NCI-H526 treated with DMSO at 0.1 percent for 48 hours (cell line): ENCODE data around the gene COL9A3.

Experiments used
- DNase-seq: peaks from one replicate; lab custom pipeline; 2025; lab: John Stamatoyannopoulos, UW

Gene COL9A3

DNA sequence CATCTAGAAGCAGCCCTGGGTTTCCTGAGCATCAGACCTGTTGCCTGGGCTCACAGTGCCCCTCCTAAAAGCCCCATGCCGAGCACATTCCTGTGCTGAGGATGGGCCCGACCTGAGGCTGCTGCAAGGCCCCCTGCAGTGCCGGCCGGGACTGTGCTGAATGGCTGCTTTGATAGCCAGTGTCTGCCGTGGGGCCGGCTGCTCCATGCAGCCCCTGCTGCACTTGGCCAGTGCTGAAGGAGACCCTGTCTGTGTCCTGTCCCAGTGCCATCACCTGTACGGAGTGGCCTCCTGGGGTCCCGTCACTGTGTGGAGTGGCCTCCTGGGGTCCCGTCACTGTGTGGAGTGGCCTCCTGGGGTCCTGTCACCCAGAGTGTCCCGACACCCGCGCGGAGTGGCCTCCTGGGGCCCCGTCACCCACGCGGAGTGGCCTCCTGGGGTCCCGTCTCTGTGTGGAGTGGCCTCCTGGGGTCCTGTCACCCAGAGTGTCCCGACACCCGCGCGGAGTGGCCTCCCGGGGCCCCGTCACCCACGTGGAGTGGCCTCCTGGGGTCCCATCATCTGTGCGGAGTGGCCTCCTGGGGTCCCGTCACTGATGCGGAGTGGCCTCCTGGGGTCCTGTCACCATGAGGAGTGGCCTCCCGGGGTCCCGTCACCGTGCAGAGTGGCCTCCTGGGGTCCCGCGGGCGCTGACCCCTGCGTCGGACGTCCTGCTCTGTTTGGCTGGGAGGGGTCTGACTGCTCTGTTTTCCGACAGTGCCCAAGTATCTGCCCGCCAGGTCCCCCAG is 7.0 kb downstream of the COL9A3 start:
- DNase-seq = no peak

DNA sequence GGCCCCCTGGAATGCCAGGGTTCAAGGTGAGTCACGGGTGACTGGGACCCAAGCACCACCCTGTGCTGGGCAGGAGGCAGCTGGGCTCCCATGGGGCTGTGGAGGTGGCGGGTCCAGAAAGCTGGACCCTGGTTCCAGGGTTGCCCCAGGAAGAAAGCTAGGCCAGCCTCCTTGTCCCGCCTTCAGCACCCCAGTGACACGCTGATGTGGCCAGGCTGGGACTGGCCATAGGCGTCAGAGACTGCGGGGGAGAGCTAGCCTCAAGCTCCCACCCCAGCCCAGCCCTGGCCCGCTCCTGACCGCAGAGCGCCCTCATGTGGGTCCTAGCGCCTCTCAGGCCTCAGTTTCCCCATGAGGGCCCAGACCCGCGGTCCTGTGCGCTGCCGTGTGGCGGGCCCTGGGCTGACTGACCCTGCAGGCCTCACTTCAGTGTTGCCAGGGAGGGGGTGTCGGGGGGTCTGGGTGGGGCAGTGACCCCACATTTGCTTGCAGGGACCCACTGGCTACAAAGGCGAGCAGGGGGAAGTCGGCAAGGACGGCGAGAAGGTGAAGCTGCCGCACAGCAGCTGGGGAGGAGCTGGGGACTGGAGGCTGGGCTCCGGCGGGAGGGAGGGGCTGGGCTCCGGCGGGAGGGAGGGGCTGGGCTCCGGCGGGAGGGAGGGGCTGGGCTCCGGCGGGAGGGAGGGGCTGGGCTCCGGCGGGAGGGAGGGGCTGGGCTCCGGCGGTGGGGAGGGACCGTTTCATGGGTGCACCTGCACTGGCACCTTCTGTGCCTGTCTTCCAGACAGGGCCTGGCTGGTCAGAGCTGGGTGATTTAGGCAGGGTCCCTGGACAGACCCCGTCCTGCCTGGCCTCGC is 7.9 kb downstream of the COL9A3 start:
- DNase-seq = peak; percentile 48

DNA sequence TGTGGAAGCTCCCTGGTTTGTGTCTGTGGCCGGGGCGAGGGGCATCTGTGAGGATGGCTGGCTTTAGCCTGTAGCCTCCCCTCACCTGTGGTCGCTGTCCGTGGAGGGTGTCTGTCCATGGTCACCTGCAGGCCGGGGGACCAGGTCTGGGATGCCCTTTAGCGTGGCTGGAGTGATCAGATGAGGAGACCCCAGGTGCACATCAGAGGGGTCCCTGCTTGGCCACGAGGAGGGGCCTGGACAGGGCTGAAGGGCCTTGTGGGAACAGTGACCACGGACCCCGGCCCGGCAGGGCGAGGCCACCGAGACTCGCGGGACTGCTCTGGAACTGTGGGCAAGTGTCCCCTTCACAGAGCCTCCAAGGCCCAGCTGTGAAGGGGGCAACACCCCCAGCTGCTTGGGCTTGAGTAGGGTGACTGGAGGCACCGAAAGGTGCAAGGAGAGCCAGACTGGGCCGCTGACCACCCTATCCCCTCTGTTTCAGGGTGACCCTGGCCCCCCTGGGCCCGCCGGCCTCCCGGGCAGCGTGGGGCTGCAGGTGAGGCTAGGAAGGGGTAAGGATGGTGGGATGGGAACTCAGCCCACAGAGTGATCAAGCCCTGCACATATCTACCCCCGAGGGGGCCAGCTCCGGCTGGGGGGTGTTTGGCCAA is 8.6 kb downstream of the COL9A3 start:
- no peak for DNase-seq

DNA sequence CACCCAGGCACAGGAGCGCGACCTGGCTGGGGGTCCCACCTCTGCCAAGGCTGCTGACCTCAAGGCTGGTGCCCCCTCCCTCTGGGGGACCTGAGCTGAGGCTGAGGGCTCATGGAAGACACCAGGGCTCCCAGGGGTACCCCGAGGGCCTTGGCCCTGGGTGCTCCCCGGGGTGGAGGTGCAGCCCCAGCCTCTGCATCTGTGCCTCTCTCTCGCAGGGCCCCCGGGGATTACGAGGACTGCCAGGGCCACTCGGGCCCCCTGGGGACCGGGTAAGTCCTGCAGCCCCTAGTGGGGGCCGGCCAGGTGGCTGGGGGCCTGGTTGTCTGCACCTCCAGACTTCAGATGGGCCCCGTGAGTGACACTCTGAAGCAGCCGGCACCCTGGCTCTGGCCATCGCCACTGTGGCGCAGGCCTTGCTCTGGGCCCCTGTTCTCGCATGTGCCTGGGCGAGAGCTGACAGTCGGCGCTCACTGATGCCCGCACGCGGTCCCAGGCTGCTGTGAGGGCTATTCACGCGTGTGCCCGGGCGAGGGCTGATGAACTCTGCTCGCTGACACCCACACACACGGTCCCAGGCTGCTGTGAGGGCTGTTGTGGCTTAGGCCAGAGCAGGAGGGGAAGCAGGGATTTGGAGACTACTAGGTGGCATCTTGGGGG is 9.3 kb downstream of the COL9A3 start:
- no peak for DNase-seq

DNA sequence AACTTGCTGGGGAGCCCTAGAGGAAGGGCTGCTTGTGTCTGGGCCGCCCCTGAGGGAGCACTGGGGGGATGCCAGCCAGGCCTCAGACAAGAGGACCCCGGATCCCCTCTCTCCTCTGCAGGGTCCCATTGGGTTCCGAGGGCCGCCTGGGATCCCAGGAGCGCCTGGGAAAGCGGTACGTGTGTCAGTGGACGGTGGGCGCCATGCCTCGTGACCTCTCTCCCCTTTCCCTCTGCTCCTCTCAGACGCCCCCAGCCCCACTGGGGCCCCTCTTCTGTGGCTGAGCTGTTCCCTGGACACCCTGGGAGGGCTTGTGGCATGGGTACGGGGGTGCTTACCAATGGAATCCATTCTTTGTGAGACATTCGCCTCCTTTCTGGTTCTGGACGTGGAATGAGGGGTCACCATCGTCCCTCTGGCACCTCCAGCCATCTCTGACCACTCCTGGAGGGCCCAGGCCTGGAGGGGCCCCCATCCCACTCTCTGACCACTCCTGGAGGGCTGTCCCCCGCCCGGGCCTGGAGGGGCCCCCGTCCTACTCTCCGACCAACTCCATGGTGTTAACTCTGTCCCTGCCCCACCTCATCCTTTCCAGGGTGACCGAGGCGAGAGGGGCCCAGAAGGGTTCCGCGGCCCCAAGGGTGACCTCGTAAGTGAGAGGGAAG is 9.9 kb downstream of the COL9A3 start:
- no peak for DNase-seq

DNA sequence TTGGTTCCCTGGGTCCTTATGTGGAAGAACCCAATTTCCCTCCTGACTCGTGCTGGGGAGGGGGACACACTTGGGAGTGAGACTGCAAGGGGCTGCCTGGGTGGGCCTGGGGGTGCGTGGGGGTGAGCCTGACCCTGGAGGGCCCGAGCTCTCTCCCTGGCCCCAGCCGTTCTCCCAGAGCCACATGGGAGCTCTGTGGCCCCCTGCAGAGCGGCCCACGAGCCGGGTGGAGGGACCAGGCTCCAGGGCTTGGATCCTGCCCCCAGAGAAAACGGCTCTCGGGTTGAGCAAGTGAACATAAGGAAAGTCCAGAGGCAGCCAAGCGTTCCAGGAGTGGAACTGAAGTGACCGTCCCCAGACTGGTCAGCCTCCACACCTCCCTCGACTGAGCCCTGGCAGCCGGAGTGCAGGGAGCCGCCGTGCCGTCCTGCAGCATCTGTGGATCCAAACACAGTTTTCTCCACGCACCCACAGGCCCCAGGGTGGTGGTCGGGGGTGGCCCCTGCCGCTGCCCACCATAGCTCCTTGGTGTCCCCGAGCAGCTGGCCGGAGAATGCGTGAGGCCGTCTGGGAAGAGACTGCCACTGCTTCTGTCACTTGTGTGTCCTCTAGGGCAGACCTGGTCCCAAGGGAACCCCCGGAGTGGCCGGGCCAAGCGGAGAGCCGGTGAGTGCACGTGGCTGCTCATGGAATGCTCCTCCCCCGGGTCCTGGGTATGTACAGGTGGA is 10.6 kb downstream of the COL9A3 start:
- no peak for DNase-seq

DNA sequence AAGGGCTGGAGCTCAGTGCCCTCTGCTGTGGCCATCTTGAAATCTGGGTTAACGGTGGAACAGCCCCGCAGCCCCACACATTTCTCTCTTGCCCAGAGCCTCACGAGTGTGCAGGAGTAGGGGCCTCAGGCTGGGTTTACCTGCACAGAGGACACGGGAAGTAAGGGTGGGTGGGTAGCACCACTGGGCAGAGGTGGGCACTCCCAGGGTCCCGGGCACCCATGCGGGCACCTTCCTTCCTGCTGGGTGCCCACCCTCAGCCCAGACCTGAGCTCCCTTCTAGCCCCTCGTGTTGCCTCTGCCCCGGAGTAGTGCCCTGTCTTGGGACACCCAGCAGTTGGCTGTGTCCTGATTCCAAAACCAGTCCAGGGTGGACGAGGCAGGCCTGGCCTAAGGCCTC is 11.2 kb downstream of the COL9A3 start:
- no peak for DNase-seq

DNA sequence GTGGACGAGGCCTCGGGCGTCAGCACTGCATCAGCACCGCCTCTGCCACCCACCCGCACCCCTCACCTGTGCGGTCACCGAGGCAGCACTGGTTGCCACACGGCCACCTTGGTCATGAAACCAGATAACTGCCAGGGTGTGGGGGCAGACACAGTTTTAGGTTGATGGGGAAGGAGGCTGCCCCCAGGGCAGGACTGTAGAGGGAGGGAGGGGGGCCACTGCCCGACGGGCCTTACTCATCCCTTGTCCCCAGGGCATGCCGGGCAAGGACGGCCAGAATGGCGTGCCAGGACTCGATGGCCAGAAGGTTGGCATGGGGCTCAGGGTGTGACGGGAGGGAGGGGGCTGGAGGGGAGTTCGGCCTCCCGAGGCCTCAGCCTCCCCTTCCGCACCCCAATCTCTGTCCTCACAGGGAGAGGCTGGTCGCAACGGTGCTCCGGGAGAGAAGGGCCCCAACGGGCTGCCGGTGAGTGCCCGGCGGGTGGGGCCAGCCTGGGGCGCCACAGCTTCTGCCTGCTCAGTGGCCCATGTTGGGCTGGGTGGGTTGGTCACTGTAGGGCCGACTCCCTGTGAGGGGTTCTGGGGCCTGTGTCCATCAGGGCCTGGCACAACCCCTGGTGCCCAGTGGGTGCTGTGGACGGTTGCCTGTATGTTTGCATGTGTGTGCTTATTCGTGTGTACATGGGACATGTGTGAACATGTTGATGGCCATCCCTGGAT is 11.8 kb downstream of the COL9A3 start:
- DNase-seq = no peak

DNA sequence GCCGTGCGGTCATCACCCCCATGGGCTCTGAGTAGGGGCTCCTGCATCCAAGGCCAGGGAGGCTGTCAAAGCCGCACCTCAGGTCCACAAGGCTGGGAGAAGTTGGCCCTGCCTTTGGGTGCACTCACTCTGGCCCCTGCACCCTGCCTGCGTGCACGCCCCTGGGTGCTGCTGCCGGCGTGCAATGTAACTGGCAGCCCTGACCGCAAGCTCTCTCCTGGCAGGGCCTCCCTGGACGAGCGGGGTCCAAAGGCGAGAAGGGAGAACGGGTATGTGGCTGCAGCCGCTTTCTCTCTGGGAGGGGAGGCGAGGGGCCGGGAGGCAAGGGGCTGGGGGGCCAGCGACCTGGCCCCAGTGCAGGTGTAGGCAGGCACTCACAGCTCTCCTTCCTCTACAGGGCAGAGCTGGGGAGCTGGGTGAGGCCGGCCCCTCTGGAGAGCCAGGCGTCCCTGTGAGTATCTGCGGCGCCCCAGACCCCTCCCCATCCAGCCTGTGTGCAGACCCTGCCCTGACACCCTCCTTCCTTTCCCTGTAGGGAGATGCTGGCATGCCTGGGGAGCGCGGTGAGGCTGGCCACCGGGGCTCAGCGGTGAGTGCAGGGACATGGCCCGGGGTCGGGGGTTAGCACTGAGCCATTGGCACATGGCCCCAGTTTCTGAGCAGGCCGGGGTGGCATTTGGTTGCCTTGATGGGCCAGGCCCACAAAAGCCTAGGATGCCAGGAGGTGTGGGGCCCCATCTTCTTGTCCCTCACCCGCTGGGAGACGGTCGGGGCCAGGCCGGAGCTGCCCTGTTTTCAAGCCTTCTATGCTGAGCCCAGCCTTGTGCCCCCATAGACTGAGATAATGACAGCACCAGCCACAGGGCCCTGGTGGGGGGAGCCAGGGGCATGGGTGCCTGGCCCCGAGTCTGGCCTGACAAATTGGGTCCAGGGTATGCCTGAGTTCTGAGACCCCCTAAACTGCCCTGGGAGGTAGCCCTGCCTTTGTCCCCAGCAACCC is 12.7 kb downstream of the COL9A3 start:
- no peak for DNase-seq

DNA sequence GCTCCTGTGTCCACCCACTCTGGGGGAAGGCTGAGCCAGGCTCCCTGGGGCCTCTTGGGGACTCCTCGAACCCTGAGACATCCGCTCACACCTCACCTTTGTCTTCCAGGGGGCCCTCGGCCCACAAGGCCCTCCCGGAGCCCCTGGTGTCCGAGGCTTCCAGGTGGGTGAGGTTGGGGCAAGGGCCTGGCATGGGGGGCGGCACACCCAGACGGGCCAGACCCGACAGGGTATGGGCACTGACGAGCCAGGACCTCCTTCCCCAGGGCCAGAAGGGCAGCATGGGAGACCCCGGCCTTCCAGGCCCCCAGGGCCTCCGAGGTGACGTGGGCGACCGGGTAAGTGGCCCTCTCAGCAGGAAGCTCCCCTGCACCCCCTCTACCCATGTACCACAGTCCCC is 13.4 kb downstream of the COL9A3 start:
- no peak for DNase-seq

DNA sequence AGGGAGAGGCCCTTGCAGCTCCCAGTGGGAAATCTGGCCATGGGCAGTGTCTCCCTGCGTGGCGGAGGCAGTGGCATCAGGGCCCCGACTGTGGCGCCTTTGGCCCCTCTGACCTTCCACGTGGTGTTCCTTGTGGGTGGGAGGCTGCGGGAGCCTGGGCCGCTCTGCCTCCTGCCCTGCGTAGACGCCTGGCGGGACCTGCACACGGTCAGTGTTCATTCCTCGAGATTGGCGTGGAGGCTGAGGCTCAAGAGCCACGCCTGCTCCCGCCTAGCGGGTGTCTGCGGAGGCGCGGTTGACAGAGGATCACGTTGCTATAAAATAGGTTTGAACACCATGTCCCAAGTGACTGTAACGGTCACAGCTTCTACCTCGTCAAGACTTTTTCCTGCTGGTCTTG is 14.0 kb downstream of the COL9A3 start:
- no peak for DNase-seq

DNA sequence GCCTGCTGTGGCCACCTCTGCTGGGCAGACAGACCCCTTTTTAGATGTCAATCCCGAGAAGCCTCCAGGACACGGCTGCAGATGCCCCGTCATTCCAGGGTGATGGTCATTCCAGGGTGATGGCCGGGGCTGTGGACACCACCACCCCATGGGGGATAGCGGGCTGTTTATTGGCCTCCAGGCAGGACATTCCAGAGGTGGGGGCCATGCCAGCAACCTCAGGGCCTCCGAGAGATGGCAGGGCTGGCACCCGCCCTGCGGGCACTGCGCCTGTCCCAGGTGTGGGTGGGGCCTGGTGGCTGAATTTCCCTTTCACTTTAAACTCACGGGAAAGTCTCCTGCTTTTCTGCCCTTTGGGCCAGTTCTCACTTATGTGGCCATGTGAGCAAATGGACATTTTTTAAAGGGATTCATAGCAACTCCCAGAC is 14.5 kb downstream of the COL9A3 start:
- DNase-seq = no peak

DNA sequence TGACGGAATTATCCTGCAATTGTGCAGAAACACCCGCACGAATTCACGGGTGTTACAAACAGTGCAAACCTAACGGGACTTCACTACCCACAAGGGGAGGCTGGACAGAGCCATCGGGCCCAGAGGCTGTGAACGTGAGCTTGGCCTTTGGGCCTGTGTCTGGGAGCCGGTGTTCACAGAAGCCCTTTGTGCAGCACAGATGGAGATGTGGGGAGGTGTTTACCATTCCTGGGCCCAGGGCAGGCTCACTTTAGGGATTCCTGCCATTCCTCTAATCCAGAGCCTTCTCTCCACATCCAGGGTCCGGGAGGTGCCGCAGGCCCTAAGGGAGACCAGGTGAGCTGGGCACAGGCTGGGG is 15.0 kb downstream of the COL9A3 start:
- no peak for DNase-seq

DNA sequence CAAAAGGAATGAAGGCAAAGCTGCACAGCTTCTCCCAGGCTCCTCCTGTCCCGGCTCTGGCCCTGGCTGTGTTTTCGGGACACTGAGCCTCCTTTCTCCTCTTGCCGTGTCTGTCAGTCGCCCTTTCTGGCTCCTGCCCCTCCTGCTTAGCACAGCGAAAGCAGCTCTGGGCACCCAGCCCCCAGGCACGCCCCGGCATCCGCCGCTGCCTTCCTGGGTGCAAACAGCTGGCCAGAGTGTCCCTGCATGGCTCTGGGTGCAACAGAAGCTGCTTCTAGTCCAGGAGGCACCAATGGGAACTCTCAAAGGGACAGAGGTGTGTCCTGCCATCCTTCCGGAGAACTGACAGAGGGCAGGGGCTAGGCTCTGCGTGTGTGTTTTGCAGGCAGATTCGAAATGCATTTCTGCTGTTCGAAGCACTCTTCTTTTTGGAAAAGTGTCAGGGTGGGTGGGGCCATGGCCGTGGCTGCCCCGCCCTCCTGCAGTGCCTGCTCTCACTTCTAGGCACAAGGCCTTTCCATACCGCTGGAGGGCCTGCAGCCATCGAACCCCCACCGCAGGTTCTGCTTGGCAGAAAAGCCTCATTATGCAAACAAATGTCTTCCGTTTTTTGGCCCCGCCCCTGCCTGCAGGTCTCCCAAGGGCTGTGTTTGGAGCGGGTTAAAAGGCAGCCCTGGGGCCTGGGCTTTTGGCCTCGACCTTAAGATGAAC is 15.5 kb downstream of the COL9A3 start:
- peak; percentile 88 for DNase-seq

DNA sequence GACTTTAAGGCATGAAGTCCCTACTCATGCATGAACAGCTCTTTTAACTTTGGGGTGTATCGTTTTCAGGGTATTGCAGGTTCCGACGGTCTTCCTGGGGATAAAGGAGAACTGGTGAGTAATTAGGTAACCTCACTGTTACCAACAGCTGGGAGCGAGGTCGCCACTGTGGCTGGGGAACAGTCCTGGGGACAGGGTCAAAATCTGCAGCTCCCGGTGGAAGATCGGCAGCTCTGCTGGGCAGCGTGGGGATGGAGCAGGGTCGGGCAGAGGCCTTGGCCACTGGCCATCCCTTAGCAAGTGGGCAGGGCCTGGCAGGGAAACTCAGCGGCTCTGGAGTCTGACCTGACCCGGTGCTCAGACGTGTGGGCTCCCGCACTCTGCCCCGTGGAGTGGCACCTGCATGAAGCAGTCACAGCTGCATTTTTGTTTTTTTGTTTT is 16.1 kb downstream of the COL9A3 start:
- DNase-seq = no peak

DNA sequence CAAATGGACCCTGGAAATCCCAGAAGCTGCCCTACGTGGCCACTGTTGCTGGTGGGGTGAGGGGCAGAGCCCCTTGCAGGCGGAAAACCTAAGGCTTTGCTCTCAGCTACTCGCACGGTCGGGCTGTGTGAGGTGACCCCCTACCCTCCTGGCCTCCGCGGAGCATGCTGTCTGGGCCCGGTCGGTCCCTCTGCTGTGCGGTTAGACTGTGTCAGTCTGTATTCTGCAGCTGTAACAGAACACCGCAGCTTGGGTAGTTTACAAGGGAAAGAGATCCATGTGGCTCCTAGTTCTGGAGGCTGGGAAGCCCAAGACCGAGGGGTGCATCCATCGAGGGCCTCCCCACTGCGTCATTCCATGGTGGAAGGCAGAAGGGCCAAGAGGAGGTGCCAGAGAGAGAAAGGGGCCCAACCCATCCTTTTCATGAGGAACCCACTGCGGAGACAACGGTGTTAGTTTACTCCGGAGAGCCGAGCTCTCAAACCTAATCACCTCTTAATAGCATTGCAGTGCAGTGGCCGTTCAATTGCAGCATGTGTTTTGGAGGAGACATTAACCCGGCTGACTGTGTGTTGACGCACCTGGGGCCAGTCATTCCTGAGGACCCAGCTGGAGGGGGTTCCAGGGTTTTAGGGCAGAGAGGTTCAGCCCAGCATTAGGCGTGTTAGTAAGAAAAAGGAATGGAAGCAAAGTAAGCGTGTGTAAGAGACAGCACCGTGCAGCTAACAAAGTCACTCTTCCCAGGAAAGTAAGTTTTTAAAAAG is 18.3 kb downstream of the COL9A3 start:
- DNase-seq = no peak
